OCI-M1 (cell line): ENCODE measurements around the gene DMP1.
"Not testable (repeated sequence)": the region's sequence is repeated elsewhere in the genome, so short reads cannot be mapped to it uniquely, and the experiment has no call there.

Source experiments
- DNase-seq: peaks from one replicate; lab custom pipeline; 2025; lab: John Stamatoyannopoulos, UW

The DMP1 gene

GRCh38 chr4:87688316-87688715 is 38.2 kb downstream of the DMP1 start:
- no peak for DNase-seq

GRCh38 chr4:87690947-87691346 is 40.9 kb downstream of the DMP1 start:
- DNase-seq = not testable (repeated sequence)

- not testable (repeated sequence) for DNase-seq
These were observed 42.0 kb downstream of the DMP1 start for GRCh38 chr4:87692060-87692459.

- no peak for DNase-seq
These were observed 47.2 kb downstream of the DMP1 start for GRCh38 chr4:87697272-87697671.

- DNase-seq = no peak
These were observed 47.9 kb downstream of the DMP1 start for GRCh38 chr4:87697945-87698344.

- no peak for DNase-seq
These were observed 48.3 kb downstream of the DMP1 start for GRCh38 chr4:87698394-87698793.

GRCh38 chr4:87704001-87704400 is 53.9 kb downstream of the DMP1 start:
- no peak for DNase-seq

- DNase-seq = no peak
These were observed 57.3 kb downstream of the DMP1 start for GRCh38 chr4:87707279-87707918.
